Natural killer cell (primary cell): ENCODE results near the gene PRKCG. TPM values are rescaled to one million over a fixed set of nuclear protein-coding genes. Genes with fewer than 3 reads are reported as not detected.

ENCODE experiments used
- ATAC-seq, 3 donors: fragments of 150-1000 bp in 2 of 3; fragments of 200-7000 bp in 1 of 3; cut with Tn5 transposase; 1 replicate in 1 of 3; 2 replicates in 2 of 3; pipeline ENCODE4 v1.10.0; 2021; ENCODE audit warnings: mild to moderate bottlenecking in 2 of 3, moderate library complexity in 2 of 3
- DNase-seq, 2 donors: peaks; one replicate each; pipeline versions ENCODE4 v3.0.0 to v3.0.0-alpha.2; 2013 to 2021; ENCODE audit warnings: mixed read lengths in 1 of 2
- H3K27ac ChIP-seq: one replicate; pipeline ENCODE4 v1.5.1; 2013; ENCODE audit warnings: mild to moderate bottlenecking, low read length
- H3K27me3 ChIP-seq: one replicate; pipeline ENCODE4 v1.6.1; 2013; ENCODE audit warnings: low read length; ENCODE audit not compliant: control insufficient read depth, insufficient read depth
- H3K36me3 ChIP-seq: one replicate; pipeline ENCODE4 v1.6.1; 2013; ENCODE audit warnings: low read length; ENCODE audit not compliant: control insufficient read depth, insufficient read depth
- H3K4me1 ChIP-seq: one replicate; pipeline ENCODE4 v1.6.1; 2013; ENCODE audit warnings: low read length; ENCODE audit not compliant: control insufficient read depth, insufficient read depth
- H3K4me3 ChIP-seq: one replicate; pipeline ENCODE4 v1.5.1; 2013; ENCODE audit warnings: low read length
- H3K9me3 ChIP-seq: one replicate; pipeline ENCODE4 v1.6.1; 2013; ENCODE audit warnings: low read length; ENCODE audit not compliant: control insufficient read depth, insufficient read depth
- H3K27ac Mint-ChIP-seq, 2 donors: one replicate each; pipeline ENCODE4 v1.8.0; 2022; ENCODE audit warnings: mild to moderate bottlenecking in 2 of 2, mixed read lengths in 2 of 2, moderate library complexity in 1 of 2
- H3K27me3 Mint-ChIP-seq, 2 donors: one replicate each; pipeline ENCODE4 v1.8.0; 2022; ENCODE audit warnings: low read depth in 2 of 2, mixed read lengths in 2 of 2
- H3K36me3 Mint-ChIP-seq: one replicate; pipeline ENCODE4 v1.8.0; 2022; ENCODE audit warnings: mixed read lengths
- H3K4me1 Mint-ChIP-seq, 2 donors: one replicate each; pipeline ENCODE4 v1.8.0; 2022; ENCODE audit warnings: mixed read lengths in 2 of 2
- H3K4me3 Mint-ChIP-seq: one replicate; pipeline ENCODE4 v1.8.0; 2022; ENCODE audit warnings: mild to moderate bottlenecking, moderate library complexity, mixed read lengths
- H3K9me3 Mint-ChIP-seq, 2 donors: one replicate each; pipeline ENCODE4 v1.8.0; 2022; ENCODE audit warnings: mixed read lengths in 2 of 2
- WGBS: methylation state at CpG from one replicate; pipeline ENCODE4 v1.1.7; 2013; ENCODE audit warnings: missing lambda C conversion rate; ENCODE audit not compliant: insufficient coverage; 5-methylcytosine and 5-hydroxymethylcytosine counted together
- intact Hi-C: fragments of 100-400 bp; cut with micrococcal nuclease; formaldehyde crosslinking; loops from one replicate; pipeline ENCODE4 v1.14.2; 2022
- total RNA-seq, 4 donors: library from RNA; stranded (reverse); fragments of 120-200 nt in 1 of 4; gene quantifications; one replicate each; pipeline versions ENCODE4 v1.2.3 to v1.2.4, GENCODE V29; 2013 to 2022
- TF ChIP-seq, protein P1 (sequence below): fragments of 200-600 bp; IDR thresholded peaks from one replicate; pipeline ENCODE4 v1.8.0; 2022; ENCODE audit warnings: antibody characterized with exemption

The PRKCG gene
- total RNA-seq, 3 donors from 2014 or later (not counting 1 experiment from before 2014, with no cell fraction given): 0.55 to 2.6 (median 1.5) TPM

DNA sequence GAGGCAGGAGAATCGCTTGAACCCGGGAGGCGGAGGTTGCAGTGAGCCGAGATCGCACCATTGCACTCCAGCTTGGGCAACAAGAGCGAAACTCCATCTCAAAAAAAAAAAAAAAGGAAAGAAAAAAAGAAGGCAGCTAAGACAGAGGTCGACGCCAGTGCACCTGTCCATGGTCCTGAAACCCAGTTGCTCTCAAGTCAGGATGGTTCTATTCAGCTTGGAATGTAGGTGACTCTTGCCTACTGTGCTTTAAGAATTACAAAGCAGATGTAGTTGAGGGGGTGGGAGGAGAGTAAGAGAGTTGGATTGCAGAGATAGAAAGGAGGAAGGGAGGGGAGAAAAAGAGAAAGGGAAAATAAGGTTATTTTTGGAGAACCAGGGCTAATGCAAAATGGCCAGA is 45.7 kb downstream of the PRKCG start:
- Mint-ChIP-seq H3K9me3 (peaks cover 2 to 4% of the 10 kb centered on the region in 2 donors), H3K27ac (no peak overlapping the region), H3K4me1 (no peaks in the 10 kb centered on the region), H3K27me3 (peaks cover 0 to 6% of the 10 kb centered on the region in 2 donors), H3K4me3 (no peak overlapping the region), H3K36me3 (no peaks in the 10 kb centered on the region)
- intact Hi-C loops: no loop called here
- Histone ChIP-seq H3K27ac (no peak overlapping the region), H3K9me3 (no peaks in the 10 kb centered on the region), H3K4me1 (no peaks in the 10 kb centered on the region), H3K36me3 (no peaks in the 10 kb centered on the region), H3K27me3 (no peaks in the 10 kb centered on the region), H3K4me3 (no peak overlapping the region)
- peak in 1 of 2 donors; percentile 72 for DNase-seq
- TF ChIP-seq, protein P1, sequence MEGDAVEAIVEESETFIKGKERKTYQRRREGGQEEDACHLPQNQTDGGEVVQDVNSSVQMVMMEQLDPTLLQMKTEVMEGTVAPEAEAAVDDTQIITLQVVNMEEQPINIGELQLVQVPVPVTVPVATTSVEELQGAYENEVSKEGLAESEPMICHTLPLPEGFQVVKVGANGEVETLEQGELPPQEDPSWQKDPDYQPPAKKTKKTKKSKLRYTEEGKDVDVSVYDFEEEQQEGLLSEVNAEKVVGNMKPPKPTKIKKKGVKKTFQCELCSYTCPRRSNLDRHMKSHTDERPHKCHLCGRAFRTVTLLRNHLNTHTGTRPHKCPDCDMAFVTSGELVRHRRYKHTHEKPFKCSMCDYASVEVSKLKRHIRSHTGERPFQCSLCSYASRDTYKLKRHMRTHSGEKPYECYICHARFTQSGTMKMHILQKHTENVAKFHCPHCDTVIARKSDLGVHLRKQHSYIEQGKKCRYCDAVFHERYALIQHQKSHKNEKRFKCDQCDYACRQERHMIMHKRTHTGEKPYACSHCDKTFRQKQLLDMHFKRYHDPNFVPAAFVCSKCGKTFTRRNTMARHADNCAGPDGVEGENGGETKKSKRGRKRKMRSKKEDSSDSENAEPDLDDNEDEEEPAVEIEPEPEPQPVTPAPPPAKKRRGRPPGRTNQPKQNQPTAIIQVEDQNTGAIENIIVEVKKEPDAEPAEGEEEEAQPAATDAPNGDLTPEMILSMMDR: no peak
- 7% methylated on average over 2 of the region's 8 CpGs for WGBS
- no peak for ATAC-seq

DNA sequence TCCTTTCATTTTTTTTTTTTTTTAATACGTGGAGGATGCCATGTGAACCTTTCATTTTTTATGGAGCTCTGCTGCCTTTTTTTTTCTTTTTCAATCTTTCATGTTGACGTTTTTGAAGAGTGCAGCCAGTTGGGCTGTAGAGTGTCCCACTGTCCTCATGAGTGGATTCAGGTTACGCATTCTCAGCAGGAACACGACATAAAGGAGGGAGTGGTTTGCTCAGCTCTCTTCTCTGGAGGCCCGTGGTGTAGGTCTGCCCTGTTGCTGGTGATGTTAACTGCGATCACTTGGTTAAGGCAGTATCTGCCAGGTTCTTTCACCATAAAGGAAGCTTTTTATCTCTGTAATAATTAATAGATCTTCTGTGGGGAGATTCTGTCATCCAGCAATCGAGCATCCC is 54.0 kb downstream of the PRKCG start:
- Mint-ChIP-seq H3K4me3 (no peak overlapping the region), H3K4me1 (no peaks in the 10 kb centered on the region), H3K9me3 (no peaks in the 10 kb centered on the region), H3K27ac (no peak overlapping the region), H3K36me3 (no peaks in the 10 kb centered on the region), H3K27me3 (peaks cover 16 to 32% of the 10 kb centered on the region in 2 donors)
- Histone ChIP-seq H3K36me3 (no peaks in the 10 kb centered on the region), H3K9me3 (no peaks in the 10 kb centered on the region), H3K4me1 (no peaks in the 10 kb centered on the region), H3K4me3 (no peak overlapping the region), H3K27me3 (no peaks in the 10 kb centered on the region), H3K27ac (no peak overlapping the region)
- DNase-seq (no peak), ATAC-seq (no peak)
- WGBS: 69% methylated on average over 4 of the region's 7 CpGs
- intact Hi-C loops: no loop called here
- TF ChIP-seq, protein P1: no peak

DNA sequence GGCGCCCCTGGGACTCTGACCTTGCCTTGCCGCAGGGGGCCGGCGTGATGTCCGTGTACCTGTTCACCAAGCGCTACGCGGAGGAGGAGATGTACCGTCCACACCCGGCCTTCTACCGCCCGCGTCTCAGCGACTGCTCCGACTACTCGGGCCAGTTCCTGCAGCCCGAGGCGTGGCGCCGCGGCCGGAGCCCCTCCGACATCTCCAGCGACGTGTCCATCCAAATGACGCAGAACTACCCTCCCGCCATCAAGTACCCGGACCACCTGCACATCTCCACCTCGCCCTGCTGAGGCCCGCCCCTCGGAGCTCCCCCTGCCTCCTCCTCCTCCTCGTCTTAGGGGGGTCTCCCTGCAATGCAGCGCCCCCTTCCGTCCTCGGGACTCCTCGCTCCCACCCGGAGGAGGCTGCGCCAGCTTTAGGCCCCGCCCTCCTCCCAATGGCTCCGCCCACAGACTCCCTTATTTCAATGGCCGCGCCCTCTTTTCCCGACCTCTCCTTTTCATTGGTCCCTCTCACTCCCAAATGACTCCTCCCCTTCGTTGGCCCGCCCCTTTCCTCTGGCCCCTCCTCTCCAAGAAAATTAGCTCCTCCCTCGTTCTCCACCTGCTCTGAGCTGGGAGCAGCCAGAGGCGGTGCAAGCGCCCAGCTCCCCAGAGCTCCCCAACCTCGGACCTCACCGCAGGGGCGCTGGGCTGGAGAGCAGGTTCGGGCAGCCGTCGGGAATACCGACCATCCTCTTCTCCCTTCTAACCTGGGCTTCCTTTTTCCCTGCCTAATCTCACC is 60.2 kb downstream of the PRKCG start:
- WGBS: 13% methylated on average over 55 of the region's 55 CpGs

More for the DNA sequence above, 60.2 kb downstream of the PRKCG start:
- peak in 2 of 3 donors; percentile 21 to 28 for ATAC-seq
- peak in 1 of 2 donors; percentile 19 for DNase-seq
- Mint-ChIP-seq H3K27me3 (peaks cover 41 to 50% of the 10 kb centered on the region in 2 donors), H3K36me3 (no peaks in the 10 kb centered on the region), H3K4me1 (peaks cover 0 to 9% of the 10 kb centered on the region in 2 donors), H3K4me3 (no peak overlapping the region), H3K9me3 (peaks cover 0 to 3% of the 10 kb centered on the region in 2 donors), H3K27ac (no peak overlapping the region)
- Histone ChIP-seq H3K27ac (no peak overlapping the region), H3K4me3 (no peak overlapping the region), H3K27me3 (peaks cover 17% of the 10 kb centered on the region), H3K9me3 (peaks cover 2% of the 10 kb centered on the region), H3K4me1 (no peaks in the 10 kb centered on the region), H3K36me3 (no peaks in the 10 kb centered on the region)
- intact Hi-C loops: no loop called here
- TF ChIP-seq, protein P1: no peak
